Activated CD4-positive, alpha-beta T cell treated with anti-CD3 and anti-CD28 coated beads, Interleukin-2, amount 10 ng/mL, durations not matched to agents 24 days and 14 days (primary cell): Measurements from ENCODE around the gene RNF152. TPM values are rescaled to one million over a fixed set of nuclear protein-coding genes. Genes with fewer than 3 reads are reported as not detected.
"Not testable (repeated sequence)": the region's sequence is repeated elsewhere in the genome, so short reads cannot be mapped to it uniquely, and the experiment has no call there.

Experiments used
- DNase-seq: peaks from one replicate; pipeline ENCODE4 v3.0.0; 2022
- H3K27ac Mint-ChIP-seq: one replicate; pipeline ENCODE4 v1.8.0; 2022; ENCODE audit warnings: mild to moderate bottlenecking, mixed read lengths
- H3K27me3 Mint-ChIP-seq: one replicate; pipeline ENCODE4 v1.8.0; 2022; ENCODE audit warnings: mixed read lengths
- H3K36me3 Mint-ChIP-seq: one replicate; pipeline ENCODE4 v1.8.0; 2022; ENCODE audit warnings: low read depth, mild to moderate bottlenecking, mixed read lengths
- H3K4me1 Mint-ChIP-seq: one replicate; pipeline ENCODE4 v1.8.0; 2021; ENCODE audit warnings: mixed read lengths
- H3K4me3 Mint-ChIP-seq: one replicate; pipeline ENCODE4 v1.8.0; 2022; ENCODE audit warnings: mild to moderate bottlenecking, moderate library complexity, mixed read lengths
- H3K9me3 Mint-ChIP-seq: one replicate; pipeline ENCODE4 v1.8.0; 2021; ENCODE audit warnings: mixed read lengths
- intact Hi-C: fragments of 100-400 bp; cut with micrococcal nuclease; formaldehyde crosslinking; loops from one replicate; pipeline ENCODE4 v1.15.1; 2023
- total RNA-seq: library from RNA; stranded (reverse); gene quantifications from 2 replicates; pipeline ENCODE4 v1.2.3, GENCODE V29; 2022

RNF152 gene
- total RNA-seq, 1 donor from 2014 or later: 0.37 TPM

- DNase-seq: no peak
- Mint-ChIP-seq H3K27me3 (peaks cover 6% of the 10 kb centered on the region), H3K4me3 (no peak overlapping the region), H3K27ac (no peak overlapping the region), H3K9me3 (no peaks in the 10 kb centered on the region), H3K36me3 (no peaks in the 10 kb centered on the region), H3K4me1 (no peaks in the 10 kb centered on the region)
- intact Hi-C loops: no loop called here
Measured at GRCh38 chr18:61797696-61798590, 94.9 kb downstream of the RNF152 start.

- Mint-ChIP-seq H3K4me1 (no peaks in the 10 kb centered on the region), H3K27ac (no peak overlapping the region), H3K4me3 (no peak overlapping the region), H3K27me3 (peaks cover 16% of the 10 kb centered on the region), H3K9me3 (no peaks in the 10 kb centered on the region), H3K36me3 (no peaks in the 10 kb centered on the region)
- intact Hi-C loops: no loop called here
- no peak for DNase-seq
Measured at GRCh38 chr18:61791031-61791430, 101.8 kb downstream of the RNF152 start.

DNA sequence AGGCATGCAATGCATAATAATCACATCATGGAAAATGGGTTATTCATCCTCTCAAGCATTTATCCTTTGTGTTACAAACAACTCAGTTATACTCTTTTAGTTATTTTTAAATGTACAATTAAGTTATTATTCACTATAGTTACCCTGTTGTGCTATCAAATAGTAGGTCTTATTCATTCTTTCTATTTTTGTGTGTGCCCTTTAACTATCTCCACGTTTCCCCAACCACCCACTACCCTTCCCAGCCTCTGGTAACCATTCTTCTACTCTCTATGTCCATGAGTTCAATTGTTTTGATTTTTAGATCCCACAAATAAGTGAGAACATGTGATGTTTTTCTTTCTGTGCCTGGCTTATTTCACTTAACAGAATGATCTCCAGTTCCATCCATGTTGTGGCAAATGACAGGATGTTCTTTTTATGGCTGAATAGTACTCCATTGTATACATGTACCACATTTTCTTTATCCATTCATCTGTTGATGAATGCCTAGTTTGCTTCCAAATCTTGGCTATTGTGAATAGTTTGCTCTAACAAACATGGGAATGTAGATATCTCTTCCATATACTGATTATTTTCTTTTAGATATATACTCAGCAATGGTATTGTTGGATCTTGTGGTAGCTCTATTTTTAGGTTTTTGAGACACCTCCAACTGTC lies 105.7 kb downstream of the RNF152 start:
- H3K27me3 Mint-ChIP-seq: peaks cover 17% of the 10 kb centered on the region
- H3K9me3 Mint-ChIP-seq, H3K4me1 Mint-ChIP-seq, H3K4me3 Mint-ChIP-seq, intact Hi-C loops, H3K27ac Mint-ChIP-seq, H3K36me3 Mint-ChIP-seq, DNase-seq: not testable (repeated sequence)

DNA sequence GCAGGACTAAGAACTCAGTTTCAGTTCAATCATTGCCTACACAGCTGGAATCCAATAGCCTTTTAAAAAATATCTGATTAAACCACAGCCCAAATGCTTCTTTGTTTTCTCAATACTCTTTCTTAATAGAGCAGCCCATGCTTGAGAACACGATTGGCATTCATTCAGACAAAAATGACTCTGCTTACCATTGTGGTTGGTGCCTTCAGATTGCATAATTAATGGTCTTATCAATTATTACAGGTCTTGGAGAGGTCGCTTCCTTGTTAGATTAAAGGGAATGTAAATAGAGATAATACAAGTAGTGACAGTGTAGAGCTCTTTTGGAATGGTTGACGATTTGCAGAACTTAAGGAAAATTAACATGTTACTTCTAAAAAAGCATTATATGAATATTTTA lies 107.2 kb downstream of the RNF152 start:
- no peaks in the 10 kb centered on the region for H3K9me3 Mint-ChIP-seq
- intact Hi-C loops: no loop called here
- H3K27ac Mint-ChIP-seq: no peak overlapping the region
- H3K4me3 Mint-ChIP-seq: no peak overlapping the region
- no peaks in the 10 kb centered on the region for H3K4me1 Mint-ChIP-seq
- peaks cover 10% of the 10 kb centered on the region for H3K27me3 Mint-ChIP-seq
- no peaks in the 10 kb centered on the region for H3K36me3 Mint-ChIP-seq
- DNase-seq: no peak

GRCh38 chr18:61784834-61785233 lies 108.0 kb downstream of the RNF152 start:
- Mint-ChIP-seq H3K36me3 (no peaks in the 10 kb centered on the region), H3K4me1 (no peaks in the 10 kb centered on the region), H3K9me3 (no peaks in the 10 kb centered on the region), H3K27ac (no peak overlapping the region), H3K27me3 (peaks cover 10% of the 10 kb centered on the region), H3K4me3 (no peak overlapping the region)
- intact Hi-C loops: no loop called here
- no peak for DNase-seq

DNA sequence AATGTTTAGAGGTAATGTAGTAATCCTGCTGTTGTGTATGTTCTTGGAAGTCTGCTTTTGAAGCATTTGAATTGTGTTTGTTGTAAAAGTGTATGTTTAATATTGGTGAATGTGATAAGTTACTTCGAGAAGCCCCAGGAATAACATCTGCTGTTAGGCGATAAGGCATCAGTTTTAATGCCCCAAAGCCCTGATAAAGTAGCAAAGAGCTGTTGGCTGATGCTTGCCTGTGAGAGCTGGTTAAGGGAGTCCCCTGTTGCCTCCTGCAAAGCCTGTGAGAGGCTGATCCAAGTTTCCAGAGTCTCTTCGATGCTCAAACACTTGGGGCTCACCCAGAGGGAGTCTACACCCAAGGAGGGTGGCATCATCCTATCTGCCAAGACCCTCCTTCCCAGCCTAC lies 110.3 kb downstream of the RNF152 start:
- no peak for DNase-seq
- H3K9me3 Mint-ChIP-seq: no peaks in the 10 kb centered on the region
- H3K27ac Mint-ChIP-seq: no peak overlapping the region
- H3K4me3 Mint-ChIP-seq: no peak overlapping the region
- no peaks in the 10 kb centered on the region for H3K4me1 Mint-ChIP-seq
- H3K27me3 Mint-ChIP-seq: peaks cover 6% of the 10 kb centered on the region
- no peaks in the 10 kb centered on the region for H3K36me3 Mint-ChIP-seq
- intact Hi-C loops: no loop called here

DNA sequence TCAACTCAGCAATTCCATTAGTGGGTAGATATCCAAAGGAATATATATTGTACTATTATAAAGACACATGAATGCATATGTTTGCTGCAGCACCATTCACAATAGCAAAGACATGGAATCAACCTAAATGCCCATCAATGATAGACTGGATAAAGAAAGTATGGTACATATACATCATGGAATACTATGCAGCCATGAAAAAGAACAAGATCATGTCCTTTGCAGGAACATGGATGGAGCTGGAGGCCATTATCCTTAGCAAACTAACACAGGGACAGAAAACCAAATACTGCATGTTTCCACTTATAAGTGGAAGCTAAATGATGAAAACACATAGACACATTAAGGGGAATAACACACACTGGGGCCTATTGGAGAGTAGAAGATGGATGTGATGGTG lies 116.6 kb downstream of the RNF152 start:
- intact Hi-C loops, DNase-seq, H3K4me3 Mint-ChIP-seq, H3K27me3 Mint-ChIP-seq, H3K4me1 Mint-ChIP-seq, H3K36me3 Mint-ChIP-seq, H3K27ac Mint-ChIP-seq: not testable (repeated sequence)
- peaks cover 10% of the 10 kb centered on the region for H3K9me3 Mint-ChIP-seq

DNA sequence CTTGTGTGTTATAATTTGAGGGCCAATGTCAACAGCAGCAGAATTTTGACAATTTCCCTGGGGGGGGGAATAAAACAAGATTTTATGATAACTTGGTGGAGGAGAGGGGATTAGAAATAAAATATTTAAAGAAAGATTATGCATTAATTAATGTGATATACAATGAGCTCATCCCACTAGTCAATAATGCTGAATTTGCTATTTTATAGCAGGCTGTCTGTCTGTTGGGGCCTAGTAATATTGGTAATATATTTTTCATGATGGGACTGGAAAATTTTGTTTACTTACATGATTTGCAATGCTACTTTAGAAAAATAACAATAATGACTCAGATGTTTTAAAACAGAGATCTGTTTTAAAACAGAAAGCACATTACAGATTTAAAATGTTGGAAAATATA lies 118.0 kb downstream of the RNF152 start:
- intact Hi-C loops: no loop called here
- Mint-ChIP-seq H3K4me3 (no peak overlapping the region), H3K4me1 (no peaks in the 10 kb centered on the region)

GRCh38 chr18:61772293-61772848 lies 120.4 kb downstream of the RNF152 start:
- H3K9me3 Mint-ChIP-seq: peaks cover 10% of the 10 kb centered on the region
- DNase-seq: no peak
- no peak overlapping the region for H3K4me3 Mint-ChIP-seq
- no peaks in the 10 kb centered on the region for H3K36me3 Mint-ChIP-seq
- peaks cover 8% of the 10 kb centered on the region for H3K27me3 Mint-ChIP-seq
- H3K27ac Mint-ChIP-seq: no peak overlapping the region
- intact Hi-C loops: no loop called here
- no peaks in the 10 kb centered on the region for H3K4me1 Mint-ChIP-seq

More for the DNA sequence above, 118.0 kb downstream of the RNF152 start:
- H3K27ac Mint-ChIP-seq: no peak overlapping the region
- no peak for DNase-seq
- H3K36me3 Mint-ChIP-seq: no peaks in the 10 kb centered on the region
- peaks cover 10% of the 10 kb centered on the region for H3K9me3 Mint-ChIP-seq
- H3K27me3 Mint-ChIP-seq: peaks cover 6% of the 10 kb centered on the region

- intact Hi-C loops: no loop called here
- H3K9me3 Mint-ChIP-seq: peaks cover 10% of the 10 kb centered on the region
- no peak overlapping the region for H3K4me3 Mint-ChIP-seq
- no peaks in the 10 kb centered on the region for H3K4me1 Mint-ChIP-seq
- H3K36me3 Mint-ChIP-seq: no peaks in the 10 kb centered on the region
- H3K27me3 Mint-ChIP-seq: peaks cover 10% of the 10 kb centered on the region
- no peak for DNase-seq
- H3K27ac Mint-ChIP-seq: no peak overlapping the region
Measured at GRCh38 chr18:61771861-61772260, 120.9 kb downstream of the RNF152 start.

- Mint-ChIP-seq H3K4me1 (no peaks in the 10 kb centered on the region), H3K36me3 (no peaks in the 10 kb centered on the region), H3K9me3 (peaks cover under 1% of the 10 kb centered on the region), H3K27me3 (peaks cover 15% of the 10 kb centered on the region), H3K27ac (no peak overlapping the region), H3K4me3 (no peak overlapping the region)
- no peak for DNase-seq
- intact Hi-C loops: no loop called here
Measured at GRCh38 chr18:61770279-61770678, 122.5 kb downstream of the RNF152 start.

- H3K27ac Mint-ChIP-seq: no peak overlapping the region
- DNase-seq: no peak
- no peaks in the 10 kb centered on the region for H3K36me3 Mint-ChIP-seq
- peaks cover 2% of the 10 kb centered on the region for H3K4me1 Mint-ChIP-seq
- no peaks in the 10 kb centered on the region for H3K9me3 Mint-ChIP-seq
- peaks cover 26% of the 10 kb centered on the region for H3K27me3 Mint-ChIP-seq
- intact Hi-C loops: loop anchor here (10.0 kb wide), 1 partner anchor 128 kb away; the partner anchor contains the start of gene RNF152
- H3K4me3 Mint-ChIP-seq: no peak overlapping the region
Measured at GRCh38 chr18:61766266-61766884, 126.4 kb downstream of the RNF152 start.

- intact Hi-C loops: loop anchor here (10.0 kb wide), 1 partner anchor 130 kb away; the partner anchor contains the start of gene RNF152
- Mint-ChIP-seq H3K4me1 (peaks cover 2% of the 10 kb centered on the region), H3K4me3 (no peak overlapping the region), H3K36me3 (no peaks in the 10 kb centered on the region), H3K27me3 (peaks cover 29% of the 10 kb centered on the region), H3K9me3 (no peaks in the 10 kb centered on the region), H3K27ac (no peak overlapping the region)
- DNase-seq: no peak
Measured at GRCh38 chr18:61765097-61765496, 127.7 kb downstream of the RNF152 start.

DNA sequence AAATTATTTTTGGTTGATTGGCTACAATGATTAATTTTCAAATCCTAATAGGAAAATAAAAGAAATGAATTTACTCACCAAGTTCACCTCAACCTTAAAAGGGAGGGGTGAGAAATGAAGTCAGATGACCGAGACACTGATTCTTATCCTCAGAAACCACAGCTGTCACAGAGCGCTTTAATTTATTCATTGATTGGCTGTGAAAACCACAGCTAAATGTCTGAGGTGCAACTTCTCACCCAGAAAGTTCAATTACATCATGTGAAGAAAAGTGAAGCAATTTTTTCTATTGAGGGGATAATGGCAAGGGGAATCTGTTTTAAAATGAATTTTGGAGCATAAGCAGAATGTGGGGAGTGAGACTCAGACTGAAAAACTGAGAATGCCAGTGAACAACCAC lies 128.4 kb downstream of the RNF152 start:
- Mint-ChIP-seq H3K27ac (no peak overlapping the region), H3K36me3 (no peaks in the 10 kb centered on the region), H3K4me3 (no peak overlapping the region), H3K9me3 (no peaks in the 10 kb centered on the region), H3K27me3 (peaks cover 27% of the 10 kb centered on the region), H3K4me1 (peaks cover 2% of the 10 kb centered on the region)
- no peak for DNase-seq
- intact Hi-C loops: loop anchor here (10.0 kb wide), 1 partner anchor 130 kb away; the partner anchor contains the start of gene RNF152
